ENCODE measurements around the gene MDN1.

DNA sequence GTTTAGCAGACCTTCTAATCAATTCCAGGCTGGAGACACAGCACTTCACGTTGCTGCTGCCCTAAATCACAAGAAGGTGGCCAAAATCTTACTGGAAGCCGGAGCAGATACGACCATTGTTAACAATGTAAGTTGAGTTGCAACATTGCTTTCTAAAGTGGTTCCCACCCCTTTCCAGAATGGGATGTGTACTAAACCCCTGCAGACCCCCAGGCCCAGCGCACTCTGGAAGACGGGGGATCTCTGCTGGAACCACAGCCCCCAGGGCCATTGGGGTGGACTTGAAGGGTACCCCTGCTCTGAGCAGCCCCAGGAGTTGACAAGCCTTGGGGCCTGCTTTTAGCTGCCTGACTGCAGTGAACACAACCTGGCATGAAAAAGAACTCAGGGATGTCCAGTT, 203.1 kb downstream of the MDN1 start:
- TF ChIP-seq, protein P1, sequence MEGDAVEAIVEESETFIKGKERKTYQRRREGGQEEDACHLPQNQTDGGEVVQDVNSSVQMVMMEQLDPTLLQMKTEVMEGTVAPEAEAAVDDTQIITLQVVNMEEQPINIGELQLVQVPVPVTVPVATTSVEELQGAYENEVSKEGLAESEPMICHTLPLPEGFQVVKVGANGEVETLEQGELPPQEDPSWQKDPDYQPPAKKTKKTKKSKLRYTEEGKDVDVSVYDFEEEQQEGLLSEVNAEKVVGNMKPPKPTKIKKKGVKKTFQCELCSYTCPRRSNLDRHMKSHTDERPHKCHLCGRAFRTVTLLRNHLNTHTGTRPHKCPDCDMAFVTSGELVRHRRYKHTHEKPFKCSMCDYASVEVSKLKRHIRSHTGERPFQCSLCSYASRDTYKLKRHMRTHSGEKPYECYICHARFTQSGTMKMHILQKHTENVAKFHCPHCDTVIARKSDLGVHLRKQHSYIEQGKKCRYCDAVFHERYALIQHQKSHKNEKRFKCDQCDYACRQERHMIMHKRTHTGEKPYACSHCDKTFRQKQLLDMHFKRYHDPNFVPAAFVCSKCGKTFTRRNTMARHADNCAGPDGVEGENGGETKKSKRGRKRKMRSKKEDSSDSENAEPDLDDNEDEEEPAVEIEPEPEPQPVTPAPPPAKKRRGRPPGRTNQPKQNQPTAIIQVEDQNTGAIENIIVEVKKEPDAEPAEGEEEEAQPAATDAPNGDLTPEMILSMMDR (IDR thresholded peaks at IDR 0.05 in 8 of 11, conservative IDR thresholded peaks at IDR 0.05 in 3 of 11): no peak
- TF ChIP-seq POLR2A (IDR thresholded peaks at IDR 0.05): no peak
- no peak for TF ChIP-seq POLR2AphosphoS5 (IDR thresholded peaks at IDR 0.05)
